NOMO-1 treated with dmso at 0.1 percent for 144 hours (cell line): ENCODE data around the gene AP4S1.
"Not testable (repeated sequence)": the region's sequence is repeated elsewhere in the genome, so short reads cannot be mapped to it uniquely, and the experiment has no call there.

Experiments
- DNase-seq: peaks from one replicate; lab custom pipeline; 2025; ENCODE audit not compliant: unreplicated experiment; lab: John Stamatoyannopoulos, UW

The AP4S1 gene

GRCh38 chr14:31080484-31080883, 55.0 kb downstream of the AP4S1 start:
- no peak for DNase-seq

- no peak for DNase-seq
Measured at GRCh38 chr14:31083781-31084180, 58.3 kb downstream of the AP4S1 start.

GRCh38 chr14:31084385-31084784, 58.9 kb downstream of the AP4S1 start:
- no peak for DNase-seq

- no peak for DNase-seq
Measured at GRCh38 chr14:31085027-31085426, 59.6 kb downstream of the AP4S1 start.

GRCh38 chr14:31086466-31086865, 61.0 kb downstream of the AP4S1 start:
- DNase-seq: not testable (repeated sequence)

GRCh38 chr14:31090883-31091764, 65.7 kb downstream of the AP4S1 start:
- peak; percentile 10 for DNase-seq

- DNase-seq: no peak
Measured at GRCh38 chr14:31092160-31092708, 66.8 kb downstream of the AP4S1 start.

- not testable (repeated sequence) for DNase-seq
Measured at GRCh38 chr14:31093884-31094839, 68.7 kb downstream of the AP4S1 start.

- not testable (repeated sequence) for DNase-seq
Measured at GRCh38 chr14:31095817-31096216, 70.4 kb downstream of the AP4S1 start.

GRCh38 chr14:31096255-31096654, 70.8 kb downstream of the AP4S1 start:
- no peak for DNase-seq

GRCh38 chr14:31097081-31097480, 71.6 kb downstream of the AP4S1 start:
- no peak for DNase-seq

- DNase-seq: no peak
Measured at GRCh38 chr14:31106768-31107167, 81.3 kb downstream of the AP4S1 start.

- DNase-seq: no peak
Measured at GRCh38 chr14:31109257-31109656, 83.8 kb downstream of the AP4S1 start.

GRCh38 chr14:31110872-31111271, 85.4 kb downstream of the AP4S1 start:
- DNase-seq: no peak

GRCh38 chr14:31113794-31114193, 88.3 kb downstream of the AP4S1 start:
- DNase-seq: no peak

GRCh38 chr14:31118892-31119291, 93.4 kb downstream of the AP4S1 start:
- DNase-seq: no peak

GRCh38 chr14:31122098-31122611, 96.7 kb downstream of the AP4S1 start:
- no peak for DNase-seq

GRCh38 chr14:31122921-31123320, 97.5 kb downstream of the AP4S1 start:
- no peak for DNase-seq

GRCh38 chr14:31124197-31124596, 98.7 kb downstream of the AP4S1 start:
- DNase-seq: no peak

GRCh38 chr14:31125231-31125630, 99.8 kb downstream of the AP4S1 start:
- DNase-seq: no peak

- no peak for DNase-seq
Measured at GRCh38 chr14:31126680-31127079, 101.2 kb downstream of the AP4S1 start.
